Measurements from ENCODE around the gene AUTS2. TPM values are rescaled to one million over a fixed set of nuclear protein-coding genes. Genes with fewer than 3 reads are reported as not detected.

AUTS2 gene
- total and polyA plus RNA-seq, 10 donors: 6.1 to 54.8 (median 29.1) TPM

DNA sequence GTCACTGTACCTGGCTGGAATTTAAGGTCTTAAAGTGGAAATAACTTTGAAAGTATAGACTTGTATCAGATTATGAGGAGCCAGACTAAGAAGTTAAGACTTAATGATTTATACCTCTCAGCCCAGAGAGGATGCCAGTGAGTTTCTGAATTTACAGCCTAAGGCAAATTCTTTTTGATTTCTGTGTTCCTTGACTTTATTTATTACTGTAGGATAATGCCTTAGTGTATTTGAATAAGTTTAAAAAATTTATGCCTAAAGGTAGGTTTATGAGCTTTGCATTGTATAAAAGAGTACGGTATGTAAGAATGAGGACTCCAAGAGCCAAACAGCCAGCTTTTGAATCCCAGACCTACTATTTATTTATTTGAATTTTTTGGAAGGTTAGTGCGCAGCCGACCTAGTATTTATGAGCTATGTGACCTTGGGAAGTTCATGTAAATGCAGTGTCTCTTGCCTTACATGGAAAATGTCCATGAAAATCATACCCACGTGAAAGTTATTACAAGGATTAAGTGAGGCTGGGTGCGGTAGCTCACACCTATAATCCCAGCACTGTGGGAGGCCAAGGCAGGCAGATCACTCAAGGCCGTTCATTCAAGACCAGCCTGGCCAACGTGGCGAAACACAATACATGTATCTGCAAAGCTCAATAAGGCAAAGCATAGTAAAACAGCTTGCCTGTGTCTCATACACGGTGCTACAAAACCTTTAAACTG lies 174.6 kb downstream of the AUTS2 start:
- DNase-seq: no peak
- TF ChIP-seq POLR2A (IDR thresholded peaks at IDR 0.05) (no peak), POLR2AphosphoS5 (IDR thresholded peaks at IDR 0.05) (no peak)
- TF ChIP-seq, protein P1, sequence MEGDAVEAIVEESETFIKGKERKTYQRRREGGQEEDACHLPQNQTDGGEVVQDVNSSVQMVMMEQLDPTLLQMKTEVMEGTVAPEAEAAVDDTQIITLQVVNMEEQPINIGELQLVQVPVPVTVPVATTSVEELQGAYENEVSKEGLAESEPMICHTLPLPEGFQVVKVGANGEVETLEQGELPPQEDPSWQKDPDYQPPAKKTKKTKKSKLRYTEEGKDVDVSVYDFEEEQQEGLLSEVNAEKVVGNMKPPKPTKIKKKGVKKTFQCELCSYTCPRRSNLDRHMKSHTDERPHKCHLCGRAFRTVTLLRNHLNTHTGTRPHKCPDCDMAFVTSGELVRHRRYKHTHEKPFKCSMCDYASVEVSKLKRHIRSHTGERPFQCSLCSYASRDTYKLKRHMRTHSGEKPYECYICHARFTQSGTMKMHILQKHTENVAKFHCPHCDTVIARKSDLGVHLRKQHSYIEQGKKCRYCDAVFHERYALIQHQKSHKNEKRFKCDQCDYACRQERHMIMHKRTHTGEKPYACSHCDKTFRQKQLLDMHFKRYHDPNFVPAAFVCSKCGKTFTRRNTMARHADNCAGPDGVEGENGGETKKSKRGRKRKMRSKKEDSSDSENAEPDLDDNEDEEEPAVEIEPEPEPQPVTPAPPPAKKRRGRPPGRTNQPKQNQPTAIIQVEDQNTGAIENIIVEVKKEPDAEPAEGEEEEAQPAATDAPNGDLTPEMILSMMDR (IDR thresholded peaks at IDR 0.05 in 8 of 11, conservative IDR thresholded peaks at IDR 0.05 in 3 of 11): no peak
- Histone ChIP-seq H3K4me1 (no peaks in the 10 kb centered on the region), H3K4me3 (no peak overlapping the region), H3K27ac (no peak overlapping the region), H3K27me3 (replicated peaks in 1 of 7) (no peaks in the 10 kb centered on the region), H3K36me3 (no peaks in the 10 kb centered on the region), H3K9me3 (no peaks in the 10 kb centered on the region)
- intact Hi-C loops (cut with DNase I; ENCODE audit: low total_unique reads): no loop called here
- WGBS, 5 donors: 83 to 94% (median 92%) methylated on average over 9 of the region's 9 CpGs

DNA sequence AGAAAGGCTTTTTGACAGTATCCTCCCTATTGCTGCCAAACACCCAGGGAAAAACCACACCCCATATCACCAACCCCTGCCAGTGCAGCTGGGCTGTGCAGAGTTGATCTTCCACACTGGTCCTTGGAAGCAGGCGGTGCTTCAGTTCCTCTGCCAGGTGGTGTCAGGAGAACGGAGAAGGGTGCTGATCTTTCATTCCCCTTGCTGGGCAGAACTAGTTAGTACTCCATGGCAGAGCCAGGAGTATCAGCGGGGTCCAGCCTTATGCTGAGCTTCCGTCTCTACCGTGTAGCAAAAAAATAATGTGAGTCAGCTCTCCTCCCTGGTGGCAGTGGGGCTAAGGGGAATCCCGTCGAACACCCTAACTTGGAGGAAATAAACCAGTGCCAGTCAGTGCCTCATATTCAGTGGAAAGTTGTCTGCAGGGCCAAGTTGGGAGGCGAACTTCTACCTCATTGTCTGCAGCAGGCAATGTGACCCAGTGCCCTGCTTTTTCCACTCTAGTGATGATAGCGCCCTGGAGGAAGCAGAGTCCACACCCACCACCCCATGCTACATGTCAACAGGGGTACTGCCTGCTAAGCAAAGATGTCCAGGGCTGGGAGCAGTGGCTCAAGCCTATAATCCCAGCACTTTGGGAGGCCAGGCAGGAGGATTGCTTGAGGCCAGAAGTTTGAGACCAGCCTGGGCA lies 175.4 kb downstream of the AUTS2 start:
- Histone ChIP-seq H3K27me3 (replicated peaks in 1 of 7) (no peaks in the 10 kb centered on the region), H3K9me3 (no peaks in the 10 kb centered on the region), H3K27ac (no peak overlapping the region), H3K4me1 (no peaks in the 10 kb centered on the region), H3K4me3 (no peak overlapping the region), H3K36me3 (no peaks in the 10 kb centered on the region)
- TF ChIP-seq POLR2AphosphoS5 (IDR thresholded peaks at IDR 0.05) (no peak), POLR2A (IDR thresholded peaks at IDR 0.05) (no peak)
- TF ChIP-seq, protein P1 (IDR thresholded peaks at IDR 0.05 in 8 of 11, conservative IDR thresholded peaks at IDR 0.05 in 3 of 11): no peak
- no peak for DNase-seq
- WGBS, 5 donors: 77 to 89% (median 85%) methylated on average over 7 to 9 of the region's 9 CpGs
- intact Hi-C loops (cut with DNase I; ENCODE audit: low total_unique reads): no loop called here

DNA sequence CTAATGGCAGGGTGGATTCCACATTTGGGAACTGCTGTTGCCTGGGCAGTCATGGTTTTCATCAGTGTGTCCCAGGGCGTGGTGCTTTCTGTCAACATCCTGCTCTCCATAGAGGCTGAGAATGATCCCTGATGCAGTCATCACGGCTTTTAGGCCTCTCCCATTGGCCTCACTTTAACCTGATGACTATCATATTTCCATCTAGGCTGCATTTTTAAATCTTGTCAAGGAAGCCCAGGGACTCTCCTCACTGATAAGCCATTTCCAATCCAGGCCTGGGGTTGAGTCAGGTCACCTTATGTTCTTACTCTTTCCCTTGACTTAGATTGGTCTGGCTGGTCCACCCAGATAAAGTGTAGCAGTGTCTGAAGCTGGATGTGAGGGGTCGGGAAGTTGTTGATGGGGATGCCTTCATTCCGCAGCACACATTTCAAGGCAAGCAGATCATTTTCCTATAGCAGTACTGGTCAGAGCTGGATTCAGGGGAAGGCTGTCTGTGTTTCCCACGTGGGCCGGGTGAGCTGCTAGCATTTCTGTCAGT lies 177.0 kb downstream of the AUTS2 start:
- TF ChIP-seq, protein P1 (IDR thresholded peaks at IDR 0.05 in 8 of 11, conservative IDR thresholded peaks at IDR 0.05 in 3 of 11): no peak
- TF ChIP-seq POLR2A (IDR thresholded peaks at IDR 0.05) (no peak), POLR2AphosphoS5 (IDR thresholded peaks at IDR 0.05) (no peak)

DNA sequence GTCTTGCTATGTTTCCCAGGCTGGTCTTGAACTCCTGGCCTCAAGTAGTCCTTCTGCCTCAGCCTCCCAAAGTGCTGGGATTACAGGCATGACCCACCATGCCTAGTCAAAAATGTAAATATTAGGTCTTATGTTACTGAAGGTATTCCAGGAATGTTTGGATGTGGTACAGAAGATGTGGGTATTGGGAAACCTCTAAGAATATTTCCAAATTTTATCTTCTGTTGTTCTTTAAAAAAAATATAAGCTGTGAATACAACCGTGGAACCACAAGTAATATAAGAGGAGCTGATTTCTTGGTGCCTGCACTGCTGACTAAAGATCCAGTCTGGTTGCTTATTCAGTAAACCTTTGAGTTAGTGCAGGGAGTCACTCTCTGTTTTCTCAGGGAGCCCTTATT lies 178.3 kb downstream of the AUTS2 start:
- Histone ChIP-seq H3K27me3 (replicated peaks in 1 of 7) (no peaks in the 10 kb centered on the region), H3K4me1 (no peaks in the 10 kb centered on the region), H3K27ac (no peak overlapping the region), H3K4me3 (no peak overlapping the region), H3K9me3 (no peaks in the 10 kb centered on the region), H3K36me3 (no peaks in the 10 kb centered on the region)
- WGBS, 5 donors: 64 to 83% (median 75%) methylated on average over 1 of the region's 1 CpG
- intact Hi-C loops (cut with DNase I; ENCODE audit: low total_unique reads): no loop called here
- DNase-seq: no peak
- TF ChIP-seq POLR2A (IDR thresholded peaks at IDR 0.05): no peak
- TF ChIP-seq, protein P1 (IDR thresholded peaks at IDR 0.05 in 8 of 11, conservative IDR thresholded peaks at IDR 0.05 in 3 of 11): no peak
- no peak for TF ChIP-seq POLR2AphosphoS5 (IDR thresholded peaks at IDR 0.05)

More for the DNA sequence above, 177.0 kb downstream of the AUTS2 start:
- no peaks in the 10 kb centered on the region for H3K4me1 ChIP-seq
- H3K36me3 ChIP-seq: no peaks in the 10 kb centered on the region
- H3K27ac ChIP-seq: no peak overlapping the region
- intact Hi-C loops (cut with DNase I; ENCODE audit: low total_unique reads): no loop called here
- no peaks in the 10 kb centered on the region for H3K27me3 ChIP-seq (replicated peaks in 1 of 7)
- H3K9me3 ChIP-seq: no peaks in the 10 kb centered on the region
- DNase-seq: no peak
- WGBS, 5 donors: 74 to 83% (median 82%) methylated on average over 6 of the region's 6 CpGs
- no peak overlapping the region for H3K4me3 ChIP-seq

Data from spleen (tissue), 11 donors.